SIG-M5 treated with dmso at 0.1 percent for 504 hours (cell line): ENCODE results near the gene BMI1.

ENCODE experiments used
- DNase-seq: peaks from one replicate; lab custom pipeline; 2025; ENCODE audit not compliant: unreplicated experiment; lab: John Stamatoyannopoulos, UW

The BMI1 gene

DNA sequence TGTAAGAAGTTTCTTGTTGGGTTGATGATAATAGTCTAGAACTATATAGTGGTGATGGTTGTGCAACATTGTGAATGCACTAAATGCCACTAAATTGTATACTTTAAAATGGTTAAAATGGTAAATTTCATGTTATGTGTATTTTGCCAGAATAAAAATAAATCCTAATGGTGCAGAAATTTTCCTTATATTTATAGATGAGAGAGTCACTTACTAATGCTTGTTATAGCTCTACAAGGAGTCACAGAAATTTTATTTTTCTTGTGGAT, 45.5 kb downstream of the BMI1 start:
- no peak for DNase-seq

DNA sequence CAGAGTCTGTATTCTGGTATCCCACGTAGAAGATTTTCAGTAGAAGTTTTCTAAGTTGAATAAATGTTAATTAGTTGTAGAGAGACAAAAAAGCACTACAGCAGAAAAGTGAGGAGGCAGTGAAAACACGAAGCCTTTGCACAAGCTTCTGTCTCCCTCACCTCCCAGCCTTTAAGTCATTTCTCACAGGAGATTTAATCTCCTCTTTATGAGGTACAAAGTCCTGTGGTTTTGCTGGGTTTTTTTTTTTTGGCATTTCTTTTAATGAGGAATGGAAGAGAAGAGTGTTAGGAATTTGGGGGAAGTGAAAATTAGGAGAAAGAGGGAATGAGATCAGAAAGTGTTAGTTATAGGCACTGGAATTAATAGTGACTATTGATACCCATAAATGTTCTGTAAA, 45.9 kb downstream of the BMI1 start:
- DNase-seq, result no peak

DNA sequence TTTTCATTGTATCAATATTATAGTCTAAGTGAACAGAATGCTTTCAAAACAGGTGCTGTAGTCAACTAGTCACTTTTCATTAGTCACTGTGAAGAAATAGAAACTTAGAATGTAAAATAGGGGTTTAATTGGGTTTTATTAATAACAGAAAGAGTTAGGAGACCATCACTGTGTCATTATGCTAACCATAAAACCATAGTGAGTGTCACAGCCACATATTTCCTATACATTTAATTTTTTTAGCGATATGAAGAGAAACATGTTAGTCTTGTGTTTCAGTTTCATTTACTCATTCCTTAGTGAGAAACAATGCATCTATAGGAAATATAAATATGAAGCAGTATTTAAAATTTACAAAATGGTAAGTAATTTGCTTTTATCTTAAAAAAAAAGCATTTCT, 46.6 kb downstream of the BMI1 start:
- no peak for DNase-seq

- DNase-seq, result no peak
Measured at GRCh38 chr10:22368402-22368801, 47.5 kb downstream of the BMI1 start.

DNA sequence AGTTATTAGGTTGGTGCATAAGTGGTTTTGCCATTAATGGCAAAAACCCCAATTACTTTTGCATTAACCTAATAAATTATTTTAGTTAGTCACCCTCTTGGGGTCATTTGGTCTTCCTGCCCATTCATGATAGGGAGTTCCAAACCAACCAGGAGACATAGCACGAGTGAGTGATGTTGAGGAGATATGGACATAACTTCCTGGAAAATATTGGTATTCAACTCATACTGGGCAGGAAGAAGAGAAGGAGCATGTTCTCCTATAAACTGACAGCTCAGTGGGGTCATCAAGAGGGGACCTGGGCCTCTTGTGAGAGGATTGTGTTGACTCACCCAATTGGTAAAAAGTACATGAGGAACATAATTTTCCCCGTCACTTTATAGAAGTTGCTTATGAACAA, 48.1 kb downstream of the BMI1 start:
- no peak for DNase-seq

DNA sequence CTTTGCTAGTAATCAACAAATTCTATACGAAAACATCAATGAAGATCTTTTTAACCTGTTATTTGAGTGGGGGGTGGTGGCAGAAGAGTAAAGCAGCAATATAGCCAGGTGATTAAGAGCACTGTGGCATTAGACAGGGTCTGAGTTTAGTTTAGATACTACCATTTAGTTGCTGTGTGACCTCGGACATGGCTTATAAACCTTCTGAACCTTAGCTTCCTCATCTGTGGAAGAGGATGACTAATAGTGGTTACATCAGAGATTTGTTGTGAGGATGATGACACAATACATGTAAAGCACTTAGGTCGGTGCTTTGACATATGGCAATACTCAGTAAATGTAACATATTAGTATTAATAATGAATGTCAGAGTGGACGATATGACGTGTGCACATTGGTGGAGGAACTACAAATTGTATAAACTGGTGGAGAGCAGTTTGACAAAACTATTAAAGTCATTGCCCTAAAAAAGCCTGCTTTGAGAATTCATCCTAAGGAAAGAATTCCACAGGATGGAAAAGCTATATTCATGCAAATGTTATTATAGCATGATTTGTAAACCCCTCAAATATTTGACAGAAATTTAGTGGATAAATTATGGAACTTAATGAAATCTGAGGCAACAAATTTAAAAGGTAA, 48.7 kb downstream of the BMI1 start:
- peak; percentile 76 for DNase-seq

DNA sequence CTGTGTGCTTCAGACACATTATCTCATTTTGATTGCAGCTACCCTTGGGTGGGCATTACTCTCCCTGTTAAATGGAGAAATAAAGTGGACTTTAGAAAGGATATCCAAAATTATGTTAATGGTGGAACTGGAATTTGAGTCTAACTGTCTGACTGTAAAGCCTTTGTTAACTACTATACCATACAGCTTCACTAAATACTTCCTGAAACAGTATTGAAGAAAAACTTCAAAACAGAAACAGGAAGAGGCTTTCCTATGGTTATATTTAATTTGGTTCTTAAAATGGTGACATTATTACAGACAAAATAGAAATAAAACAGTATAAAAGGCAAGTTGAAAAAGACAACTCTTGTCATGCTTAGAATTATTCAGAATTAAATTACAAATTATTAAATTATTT, 49.4 kb downstream of the BMI1 start:
- DNase-seq, result no peak

- no peak for DNase-seq
Measured at GRCh38 chr10:22372298-22372697, 51.4 kb downstream of the BMI1 start.

DNA sequence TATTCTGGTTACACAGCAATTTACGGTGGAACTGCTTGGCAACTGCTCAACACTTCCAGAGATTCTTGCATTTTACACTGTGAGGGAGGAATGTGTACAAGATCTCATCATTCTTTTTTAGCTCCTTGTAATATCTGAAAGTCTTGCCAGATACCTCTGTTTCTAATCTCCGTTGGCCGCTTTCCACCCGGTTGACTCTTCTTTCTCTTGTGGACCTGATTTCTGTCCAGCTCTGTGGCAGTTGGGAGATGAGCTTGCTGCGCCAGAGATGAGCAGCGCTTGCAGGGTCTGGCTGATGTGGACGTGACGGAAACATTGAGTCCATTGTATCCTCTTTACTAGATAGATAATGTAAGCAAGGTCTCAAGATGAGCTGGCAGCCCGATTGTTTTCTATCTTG, 52.0 kb downstream of the BMI1 start:
- DNase-seq, result no peak

DNA sequence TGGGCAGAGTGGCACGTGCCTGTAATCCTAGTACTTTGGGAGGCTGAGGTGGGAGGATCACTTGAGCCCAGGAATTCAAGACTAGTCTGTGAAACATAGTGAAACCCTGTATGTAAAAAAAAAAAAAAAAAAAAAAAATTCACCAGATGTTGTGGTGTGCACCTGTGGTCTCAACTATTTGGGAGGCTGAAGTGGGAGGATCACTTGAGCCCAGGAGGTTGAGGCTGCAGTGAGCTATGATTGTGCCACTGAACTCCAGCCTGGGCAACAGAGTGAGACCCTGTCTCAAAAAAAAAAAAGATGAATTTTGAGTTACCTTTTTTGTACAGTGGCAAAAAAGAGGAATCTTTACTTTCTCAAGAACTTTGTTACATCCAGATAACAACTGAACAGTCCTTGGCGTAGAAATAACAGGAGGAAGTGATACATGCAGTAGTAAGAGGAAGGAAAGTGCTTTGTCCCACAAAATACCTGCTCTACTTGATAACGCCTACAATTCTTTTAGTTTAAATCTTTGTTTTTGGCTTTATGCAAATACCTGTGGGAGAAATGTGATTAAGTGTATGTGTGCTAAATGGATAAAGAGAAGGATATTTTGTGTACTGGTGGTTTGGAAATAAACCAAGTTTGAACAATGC, 53.7 kb downstream of the BMI1 start:
- peak; percentile 10 for DNase-seq

DNA sequence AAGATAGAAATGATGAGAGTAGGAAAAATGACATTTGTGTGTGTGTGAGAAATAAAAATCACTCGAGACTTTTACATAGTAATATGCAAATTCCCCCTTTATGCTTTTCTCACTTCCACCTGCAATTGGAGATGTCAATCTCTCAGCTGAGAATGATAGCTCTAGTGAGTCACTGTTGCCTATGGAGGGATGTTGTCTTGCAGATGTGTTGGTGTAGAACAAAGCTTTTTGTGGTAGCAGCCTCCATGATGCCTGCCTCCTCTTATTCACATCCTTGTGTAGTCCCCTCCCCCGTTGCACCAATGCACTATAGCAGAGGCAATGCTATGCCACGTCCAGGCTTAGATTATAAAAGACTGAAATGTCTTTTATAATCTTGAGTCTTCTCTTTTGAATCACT, 58.2 kb downstream of the BMI1 start:
- no peak for DNase-seq
